OCI-LY7 (cell line): ENCODE results near the gene DNAH17. TPM values are rescaled to one million over a fixed set of nuclear protein-coding genes. Genes with fewer than 3 reads are reported as not detected.

Experiments used
- BruUV-seq: library from RNA; stranded (reverse); fragments of 400-500 nt; replicated peaks from 2 replicates; lab custom pipeline; 2021; lab: Mats Ljungman, UMichigan
- CTCF ChIA-PET: fragments of 300-600 bp; sonication (Branson Sonifier 250); formaldehyde crosslinking; loops from one replicate; lab custom pipeline; 2022; ENCODE audit warnings: antibody characterized with exemption; ENCODE audit not compliant: unreplicated experiment; lab: Charles Lee
- POLR2A ChIA-PET: fragments of 300-600 bp; sonication (Branson Sonifier 250); formaldehyde crosslinking; loops from one replicate; lab custom pipeline; 2022; ENCODE audit warnings: antibody characterized with exemption; lab: Charles Lee
- DNase-seq: peaks from one replicate; pipeline ENCODE4 v3.0.0-alpha.2; 2015; ENCODE audit warnings: low spot score
- H2AFZ ChIP-seq: fragments of 200-600 bp; sonication (generic), shearing (Covaris generic); 2 replicates; pipeline ENCODE4 v1.6.1; 2014; ENCODE audit warnings: mild to moderate bottlenecking, antibody characterized with exemption, low read length, moderate library complexity
- H3K27ac ChIP-seq: fragments of 200-600 bp; sonication (generic); 2 replicates; pipeline ENCODE4 v1.5.1; 2014; ENCODE audit warnings: mixed run types, low read depth, mild to moderate bottlenecking, moderate library complexity, low read length, inconsistent platforms; ENCODE audit not compliant: poor library complexity, severe bottlenecking
- H3K36me3 ChIP-seq: fragments of 200-600 bp; sonication (generic); 2 replicates; pipeline ENCODE4 v1.6.1; 2014; ENCODE audit warnings: mild to moderate bottlenecking, antibody characterized with exemption, low read length, moderate library complexity, mixed read lengths; ENCODE audit not compliant: insufficient read depth
- H3K4me1 ChIP-seq: fragments of 200-600 bp; sonication (generic); 2 replicates; pipeline ENCODE4 v1.5.1; 2014; ENCODE audit warnings: mild to moderate bottlenecking, low read length; ENCODE audit not compliant: insufficient read depth, poor library complexity, severe bottlenecking
- H3K4me2 ChIP-seq: fragments of 200-600 bp; sonication (generic); 2 replicates; pipeline ENCODE4 v1.6.1; 2014; ENCODE audit warnings: mild to moderate bottlenecking, low read length
- H3K4me3 ChIP-seq: fragments of 200-600 bp; sonication (generic); 2 replicates; pipeline ENCODE4 v1.5.1; 2014; ENCODE audit warnings: mild to moderate bottlenecking, low read depth, low read length; ENCODE audit not compliant: poor library complexity, severe bottlenecking
- H3K79me2 ChIP-seq: fragments of 200-600 bp; sonication (generic); 2 replicates; pipeline ENCODE4 v1.6.1; 2016; ENCODE audit warnings: low read depth, mild to moderate bottlenecking, low read length, moderate library complexity, mixed read lengths; ENCODE audit not compliant: insufficient read depth
- H3K9me2 ChIP-seq: fragments of 200-600 bp; sonication (generic); 2 replicates; pipeline ENCODE4 v1.6.1; 2016; ENCODE audit warnings: mild to moderate bottlenecking, low read length, mixed read lengths; ENCODE audit not compliant: insufficient read depth
- H3K9me3 ChIP-seq: fragments of 200-600 bp; sonication (generic); 2 replicates; pipeline ENCODE4 v1.6.1; 2014; ENCODE audit warnings: mild to moderate bottlenecking, mixed run types, low read length, mixed read lengths
- H4K20me1 ChIP-seq: fragments of 200-600 bp; sonication (generic); 2 replicates; pipeline ENCODE4 v1.6.1; 2014; ENCODE audit warnings: mild to moderate bottlenecking, antibody characterized with exemption, low read length, moderate library complexity, mixed read lengths; ENCODE audit not compliant: insufficient read depth
- CTCF ChIP-seq: fragments of 200-600 bp; sonication (generic); conservative IDR thresholded peaks from 2 replicates; pipeline ENCODE4 v1.5.1; 2014; ENCODE audit warnings: mild to moderate bottlenecking, antibody characterized with exemption, low read length, moderate library complexity, mixed read lengths
- EZH2phosphoT487 ChIP-seq: fragments of 200-600 bp; sonication (generic); IDR thresholded peaks from 2 replicates; pipeline ENCODE4 v1.6.1; 2018; ENCODE audit warnings: low read depth, borderline replicate concordance, mild to moderate bottlenecking, mixed run types, antibody characterized with exemption, low read length, moderate library complexity, mixed read lengths
- intact Hi-C: fragments of 100-400 bp; cut with micrococcal nuclease; formaldehyde crosslinking; loops from one replicate; pipeline ENCODE4 v1.10.0; 2022; ENCODE audit not compliant: unreplicated experiment
- total RNA-seq, 2 experiments: library from RNA; depleted of rRNA in 1 of 2; stranded (reverse); fragments of >200 nt in 1 of 2; shearing (Covaris generic) in 1 of 2; gene quantifications; 2 replicates each; pipeline ENCODE4 v1.2.3, GENCODE V29; 2014 to 2022

Gene DNAH17
- total RNA-seq, 2 experiments from 2014 or later: 0.89 to 1.1 TPM

- Histone ChIP-seq H3K4me2 (no peak overlapping the region), H3K9me3 (no peaks in the 10 kb centered on the region), H3K27ac (no peak overlapping the region), H3K9me2 (no peaks in the 10 kb centered on the region), H4K20me1 (no peaks in the 10 kb centered on the region), H2AFZ (no peak overlapping the region), H3K36me3 (no peaks in the 10 kb centered on the region), H3K4me1 (no peaks in the 10 kb centered on the region), H3K4me3 (no peak overlapping the region), H3K79me2 (no peaks in the 10 kb centered on the region)
- intact Hi-C loops: loop anchor here (5.0 kb wide), 3 partner anchors 77 to 347 kb away; partner anchors contain the start of gene USP36
- DNase-seq: no peak
- BruUV-seq: no TSS peak
- TF ChIP-seq CTCF: no peak
- no peak for TF ChIP-seq EZH2phosphoT487
- POLR2A ChIA-PET: no interaction called here
- CTCF ChIA-PET: no interaction called here
Measured at GRCh38 chr17:78494696-78495330, 82.4 kb downstream of the DNAH17 start.

- POLR2A ChIA-PET: no interaction called here
- Histone ChIP-seq H4K20me1 (no peaks in the 10 kb centered on the region), H3K4me3 (no peak overlapping the region), H3K4me1 (no peaks in the 10 kb centered on the region), H2AFZ (no peak overlapping the region), H3K36me3 (no peaks in the 10 kb centered on the region), H3K9me2 (no peaks in the 10 kb centered on the region), H3K9me3 (no peaks in the 10 kb centered on the region), H3K27ac (no peak overlapping the region), H3K79me2 (no peaks in the 10 kb centered on the region), H3K4me2 (no peak overlapping the region)
- BruUV-seq: no TSS peak
- no peak for TF ChIP-seq CTCF
- intact Hi-C loops: no loop called here
- CTCF ChIA-PET: no interaction called here
- no peak for DNase-seq
Measured at GRCh38 chr17:78493853-78494695, 83.1 kb downstream of the DNAH17 start.

GRCh38 chr17:78493450-78493849 lies 83.7 kb downstream of the DNAH17 start:
- Histone ChIP-seq H3K79me2 (no peaks in the 10 kb centered on the region), H3K36me3 (no peaks in the 10 kb centered on the region), H3K9me2 (no peaks in the 10 kb centered on the region), H2AFZ (no peak overlapping the region), H3K9me3 (no peaks in the 10 kb centered on the region), H3K4me1 (no peaks in the 10 kb centered on the region), H3K27ac (no peak overlapping the region), H3K4me3 (no peak overlapping the region), H4K20me1 (no peaks in the 10 kb centered on the region), H3K4me2 (no peak overlapping the region)
- POLR2A ChIA-PET: no interaction called here
- TF ChIP-seq CTCF (no peak), EZH2phosphoT487 (no peak)
- BruUV-seq: no TSS peak
- CTCF ChIA-PET: interaction anchor here (0.5 kb wide), 1 partner anchor 1240 kb away, joined by 4 read pairs; no protein-coding TSS in a partner anchor
- no peak for DNase-seq
- intact Hi-C loops: no loop called here
